HG03520 (cell line): Measurements from ENCODE around the gene PLB1.

ENCODE experiments used
- ATAC-seq: cut with Tn5 transposase; IDR thresholded peaks from one replicate; pipeline ENCODE4 v1.9.1; 2021; ENCODE audit warnings: mild to moderate bottlenecking, moderate library complexity; ENCODE audit not compliant: unreplicated experiment

The PLB1 gene, protein sequence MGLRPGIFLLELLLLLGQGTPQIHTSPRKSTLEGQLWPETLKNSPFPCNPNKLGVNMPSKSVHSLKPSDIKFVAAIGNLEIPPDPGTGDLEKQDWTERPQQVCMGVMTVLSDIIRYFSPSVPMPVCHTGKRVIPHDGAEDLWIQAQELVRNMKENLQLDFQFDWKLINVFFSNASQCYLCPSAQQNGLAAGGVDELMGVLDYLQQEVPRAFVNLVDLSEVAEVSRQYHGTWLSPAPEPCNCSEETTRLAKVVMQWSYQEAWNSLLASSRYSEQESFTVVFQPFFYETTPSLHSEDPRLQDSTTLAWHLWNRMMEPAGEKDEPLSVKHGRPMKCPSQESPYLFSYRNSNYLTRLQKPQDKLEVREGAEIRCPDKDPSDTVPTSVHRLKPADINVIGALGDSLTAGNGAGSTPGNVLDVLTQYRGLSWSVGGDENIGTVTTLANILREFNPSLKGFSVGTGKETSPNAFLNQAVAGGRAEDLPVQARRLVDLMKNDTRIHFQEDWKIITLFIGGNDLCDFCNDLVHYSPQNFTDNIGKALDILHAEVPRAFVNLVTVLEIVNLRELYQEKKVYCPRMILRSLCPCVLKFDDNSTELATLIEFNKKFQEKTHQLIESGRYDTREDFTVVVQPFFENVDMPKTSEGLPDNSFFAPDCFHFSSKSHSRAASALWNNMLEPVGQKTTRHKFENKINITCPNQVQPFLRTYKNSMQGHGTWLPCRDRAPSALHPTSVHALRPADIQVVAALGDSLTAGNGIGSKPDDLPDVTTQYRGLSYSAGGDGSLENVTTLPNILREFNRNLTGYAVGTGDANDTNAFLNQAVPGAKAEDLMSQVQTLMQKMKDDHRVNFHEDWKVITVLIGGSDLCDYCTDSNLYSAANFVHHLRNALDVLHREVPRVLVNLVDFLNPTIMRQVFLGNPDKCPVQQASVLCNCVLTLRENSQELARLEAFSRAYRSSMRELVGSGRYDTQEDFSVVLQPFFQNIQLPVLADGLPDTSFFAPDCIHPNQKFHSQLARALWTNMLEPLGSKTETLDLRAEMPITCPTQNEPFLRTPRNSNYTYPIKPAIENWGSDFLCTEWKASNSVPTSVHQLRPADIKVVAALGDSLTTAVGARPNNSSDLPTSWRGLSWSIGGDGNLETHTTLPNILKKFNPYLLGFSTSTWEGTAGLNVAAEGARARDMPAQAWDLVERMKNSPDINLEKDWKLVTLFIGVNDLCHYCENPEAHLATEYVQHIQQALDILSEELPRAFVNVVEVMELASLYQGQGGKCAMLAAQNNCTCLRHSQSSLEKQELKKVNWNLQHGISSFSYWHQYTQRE (N-terminal part only)

DNA sequence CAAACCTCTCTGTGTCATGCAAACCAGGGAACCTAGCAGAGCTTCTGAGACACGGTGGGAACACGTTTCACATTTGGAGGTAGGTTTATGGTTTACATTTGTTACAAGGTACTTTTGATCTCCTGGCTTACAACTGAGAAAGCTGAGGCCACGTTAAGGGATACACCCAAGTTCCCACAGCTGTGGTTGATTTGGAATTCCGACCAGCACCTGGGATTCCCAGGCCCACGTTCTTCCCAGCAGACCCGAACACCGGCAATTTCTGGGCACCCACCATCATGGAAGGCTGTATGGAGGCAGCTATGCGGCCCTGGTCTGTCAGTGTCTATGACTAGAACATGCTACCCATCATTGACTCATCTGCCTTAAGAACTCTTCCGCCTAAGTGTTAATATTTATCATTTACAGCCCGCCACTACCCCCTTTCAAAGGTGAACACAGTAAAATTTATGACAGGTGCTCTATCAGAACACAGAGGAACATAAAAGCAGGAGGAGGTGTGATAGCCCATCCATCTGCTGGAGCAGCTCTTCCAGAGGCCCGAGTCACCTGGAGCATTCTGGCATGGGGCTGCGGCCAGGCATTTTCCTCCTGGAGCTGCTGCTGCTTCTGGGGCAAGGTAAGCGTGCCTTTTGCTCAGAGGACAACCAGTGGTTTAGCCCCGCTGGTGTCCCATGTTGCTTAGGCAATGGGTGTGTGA, at the start of gene PLB1:
Gene PLB1, plus strand, starts transcription at position 510 of the 700 bp plus-strand sequence. Its CDS starts 55 bp downstream, at position 565.
- no peak for ATAC-seq

DNA sequence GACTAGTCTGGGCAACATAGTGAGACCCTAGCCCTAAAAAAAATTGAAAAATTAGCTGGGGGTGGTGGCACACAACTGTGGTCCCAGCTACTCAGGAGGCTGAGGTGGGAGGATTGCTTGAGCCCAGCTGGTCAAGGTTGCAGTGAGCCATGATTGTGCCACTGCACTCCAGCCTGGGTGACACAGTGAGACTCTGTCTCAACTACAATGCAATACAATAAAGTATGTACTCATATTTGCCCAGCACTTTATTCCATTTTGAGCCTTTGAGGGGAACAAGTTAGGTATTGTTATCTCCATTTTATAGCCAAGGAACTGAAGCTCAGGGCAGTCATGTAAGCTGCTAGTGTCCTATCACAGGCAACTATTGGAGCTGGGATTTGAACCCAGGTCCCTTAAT, 49.3 kb upstream of the PLB1 start:
- no peak for ATAC-seq

GRCh38 chr2:28447086-28447485, 48.8 kb upstream of the PLB1 start:
- no peak for ATAC-seq

GRCh38 chr2:28447943-28448792, 47.7 kb upstream of the PLB1 start:
- ATAC-seq: no peak

- no peak for ATAC-seq
Observed at GRCh38 chr2:28448793-28449100, 47.1 kb upstream of the PLB1 start.

- ATAC-seq: no peak
Observed at GRCh38 chr2:28449126-28449487, 46.8 kb upstream of the PLB1 start.

- no peak for ATAC-seq
Observed at GRCh38 chr2:28449488-28450395, 46.1 kb upstream of the PLB1 start.

- ATAC-seq: no peak
Observed at GRCh38 chr2:28450901-28451565, 44.8 kb upstream of the PLB1 start.

DNA sequence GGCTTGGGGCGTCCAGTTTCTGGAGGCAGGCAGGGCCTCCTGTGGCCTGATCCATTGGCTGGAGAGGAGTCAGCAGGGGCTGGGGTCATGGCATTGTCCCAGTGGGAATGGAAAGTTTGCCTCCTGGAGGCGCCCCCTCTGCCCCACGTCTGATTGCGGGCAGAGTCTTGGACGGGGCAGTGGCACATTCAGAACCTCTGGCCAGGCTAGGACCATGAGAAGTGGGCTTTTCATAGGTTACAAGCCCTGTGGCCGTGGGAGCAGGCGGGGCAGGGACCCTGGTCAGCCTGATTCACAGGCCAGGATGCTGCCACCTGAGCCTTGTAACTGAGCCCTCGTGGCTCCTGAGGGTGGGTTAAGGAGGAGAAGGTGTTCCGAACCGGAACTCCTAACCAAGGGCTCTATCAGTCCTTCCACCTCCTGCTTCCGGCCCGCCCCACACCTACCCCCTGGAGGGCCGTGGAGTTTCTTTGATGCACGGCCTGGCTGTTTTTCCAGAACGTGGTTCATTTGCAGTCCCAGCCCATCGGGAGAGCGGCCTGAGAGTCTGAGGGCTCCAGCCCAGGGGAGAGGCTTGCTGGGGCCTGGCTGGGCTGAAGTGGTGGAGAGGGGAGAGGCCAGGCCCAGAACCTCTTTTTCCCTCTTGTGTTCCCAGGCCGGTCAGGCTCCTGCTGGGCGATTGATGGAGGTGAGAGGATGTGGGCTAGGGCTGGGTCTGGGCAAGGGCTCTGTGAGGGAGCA, 43.9 kb upstream of the PLB1 start:
- ATAC-seq: no peak

- ATAC-seq: no peak
Observed at GRCh38 chr2:28452534-28453081, 43.3 kb upstream of the PLB1 start.

- ATAC-seq: no peak
Observed at GRCh38 chr2:28453396-28453795, 42.5 kb upstream of the PLB1 start.

DNA sequence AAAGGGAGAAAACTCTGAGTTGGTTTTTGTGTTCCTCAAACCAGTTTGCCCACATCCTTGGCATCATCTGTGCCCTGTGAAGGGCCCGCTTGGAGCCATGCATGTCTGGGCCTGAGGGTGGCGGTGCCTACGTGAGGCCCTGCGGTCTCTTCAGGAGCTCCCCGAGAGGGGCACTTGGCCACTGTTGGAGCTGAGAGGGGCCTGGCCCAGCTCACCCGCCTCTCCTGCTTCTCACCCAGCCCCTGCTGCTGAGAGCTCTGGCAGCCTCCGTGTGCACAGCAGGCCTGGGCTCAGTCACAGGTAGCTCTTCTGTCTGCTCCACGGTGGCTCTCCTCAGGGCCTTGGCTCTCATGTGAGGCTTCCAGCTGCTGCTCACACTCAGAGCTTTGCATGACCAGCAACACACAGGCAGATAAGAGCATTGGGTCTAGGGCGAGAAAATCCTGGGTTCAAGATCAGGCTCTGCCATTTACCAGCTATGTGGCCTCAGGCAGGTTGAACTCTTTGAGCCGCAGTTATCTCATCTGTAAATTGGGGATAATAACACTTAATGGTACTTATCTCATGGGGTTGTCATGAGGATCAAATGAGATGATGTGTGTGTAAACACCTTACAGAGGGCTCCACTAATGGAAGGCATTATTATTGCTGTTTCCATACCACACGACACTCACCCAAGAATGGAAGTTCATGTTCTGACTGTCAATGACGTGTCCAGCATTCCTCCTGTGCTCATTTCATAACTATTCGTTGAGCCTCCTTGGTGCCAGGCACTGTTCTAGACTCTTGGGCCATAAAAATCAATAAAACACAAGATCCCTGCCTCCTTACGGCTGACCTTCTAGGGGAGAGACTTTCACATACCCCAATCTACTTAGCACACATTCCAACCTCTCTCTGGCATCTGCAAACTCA, 41.6 kb upstream of the PLB1 start:
- no peak for ATAC-seq

GRCh38 chr2:28457237-28457636, 38.6 kb upstream of the PLB1 start:
- ATAC-seq: no peak

DNA sequence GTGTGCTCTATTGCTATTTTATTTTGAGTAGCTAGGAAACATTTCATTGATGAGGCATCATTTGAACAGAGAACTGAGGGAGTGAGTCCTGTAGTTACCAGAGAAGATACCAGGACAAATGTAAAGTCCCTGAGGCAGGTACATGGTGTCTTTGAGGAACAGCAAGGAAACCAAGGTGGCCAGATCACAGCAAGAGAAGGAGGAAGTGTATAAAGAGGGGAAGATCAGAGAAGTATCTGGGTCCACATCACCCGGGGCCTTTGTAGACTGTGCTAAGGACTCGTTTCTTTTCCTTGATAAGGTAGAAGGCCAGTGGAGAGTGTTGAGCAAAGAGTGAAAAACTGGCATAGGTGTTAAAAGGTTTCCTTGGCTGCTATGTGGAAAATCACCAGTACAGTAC, 34.8 kb upstream of the PLB1 start:
- ATAC-seq: no peak

- ATAC-seq: no peak
Observed at GRCh38 chr2:28462122-28462521, 33.7 kb upstream of the PLB1 start.

DNA sequence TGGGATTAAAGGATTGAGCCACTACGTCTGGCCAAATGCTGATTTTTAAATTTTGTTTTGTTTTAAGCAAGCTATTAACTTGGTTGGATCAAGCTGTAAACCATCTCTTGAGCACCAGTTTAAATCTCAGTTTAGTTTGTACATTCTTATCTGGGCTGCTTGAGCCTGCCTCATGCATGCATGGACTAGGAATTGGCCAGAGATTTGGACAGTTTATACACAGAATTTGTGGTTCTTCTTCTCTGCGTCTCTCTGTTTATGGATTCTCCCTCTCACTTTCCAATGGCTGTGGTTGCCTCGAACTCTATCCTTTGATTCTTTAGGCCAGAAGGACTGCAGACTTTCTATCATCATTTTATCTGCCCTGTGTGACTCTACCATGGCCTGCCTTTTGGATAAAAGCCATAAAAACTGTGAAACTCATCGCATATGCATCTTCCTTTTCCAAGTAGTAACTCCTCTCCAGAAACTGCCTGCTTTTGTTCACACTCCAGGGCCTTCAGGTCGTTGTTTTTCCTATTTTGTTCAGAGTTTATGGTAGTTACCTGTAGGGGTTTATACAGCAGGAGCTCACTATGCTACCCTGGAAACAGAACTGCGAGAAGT, 32.5 kb upstream of the PLB1 start:
- ATAC-seq: no peak
